ENCODE measurements around the gene PDHX. TPM values are rescaled to one million over a fixed set of nuclear protein-coding genes. Genes with fewer than 3 reads are reported as not detected.

Gene PDHX
- total and polyA plus RNA-seq, 10 of the 15 experiments (the other 5 are each of a cell fraction or from before 2014, with no cell fraction given) = 14.5 to 41.9 (median 28.0) TPM

DNA sequence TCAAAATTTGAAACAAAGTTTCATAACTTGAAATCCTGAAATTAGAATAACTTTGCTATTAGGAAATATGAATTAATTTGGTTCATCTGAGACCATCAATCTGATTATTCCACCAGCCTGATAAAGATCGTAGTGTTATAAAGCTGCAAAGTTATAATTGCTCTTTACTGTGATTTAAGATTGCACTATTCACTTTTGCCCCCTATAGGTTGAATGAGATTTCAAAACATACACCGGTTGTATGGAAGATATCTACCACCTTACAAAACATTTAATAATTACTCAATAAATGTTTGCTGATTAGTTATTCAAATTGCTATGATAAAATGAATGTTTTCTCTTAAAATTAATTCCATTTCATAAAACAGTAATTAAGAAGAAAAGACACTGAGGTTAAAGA, 26.3 kb upstream of the PDHX start (continued):
- TF ChIP-seq, protein P1, sequence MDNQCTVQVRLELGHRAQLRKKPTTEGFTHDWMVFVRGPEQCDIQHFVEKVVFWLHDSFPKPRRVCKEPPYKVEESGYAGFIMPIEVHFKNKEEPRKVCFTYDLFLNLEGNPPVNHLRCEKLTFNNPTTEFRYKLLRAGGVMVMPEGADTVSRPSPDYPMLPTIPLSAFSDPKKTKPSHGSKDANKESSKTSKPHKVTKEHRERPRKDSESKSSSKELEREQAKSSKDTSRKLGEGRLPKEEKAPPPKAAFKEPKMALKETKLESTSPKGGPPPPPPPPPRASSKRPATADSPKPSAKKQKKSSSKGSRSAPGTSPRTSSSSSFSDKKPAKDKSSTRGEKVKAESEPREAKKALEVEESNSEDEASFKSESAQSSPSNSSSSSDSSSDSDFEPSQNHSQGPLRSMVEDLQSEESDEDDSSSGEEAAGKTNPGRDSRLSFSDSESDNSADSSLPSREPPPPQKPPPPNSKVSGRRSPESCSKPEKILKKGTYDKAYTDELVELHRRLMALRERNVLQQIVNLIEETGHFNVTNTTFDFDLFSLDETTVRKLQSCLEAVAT (IDR thresholded peaks at IDR 0.05) = no peak
- TF ChIP-seq SMARCA5 (IDR thresholded peaks at IDR 0.05) (no peak), KAT2A (conservative IDR thresholded peaks at IDR 0.05; ENCODE audit: control insufficient read depth, low read depth, low read length) (no peak), MEF2A (IDR thresholded peaks at IDR 0.05; ENCODE audit: insufficient read depth, low read depth, low read length) (no peak), ZNF217 (IDR thresholded peaks at IDR 0.05) (no peak), EP300 (IDR thresholded peaks at IDR 0.05; ENCODE audit: borderline replicate concordance in 1 of 2, control insufficient read depth in 1 of 2, low read depth in 2 of 2, low read length in 2 of 2) (no peak)
- TF ChIP-seq, protein P2, sequence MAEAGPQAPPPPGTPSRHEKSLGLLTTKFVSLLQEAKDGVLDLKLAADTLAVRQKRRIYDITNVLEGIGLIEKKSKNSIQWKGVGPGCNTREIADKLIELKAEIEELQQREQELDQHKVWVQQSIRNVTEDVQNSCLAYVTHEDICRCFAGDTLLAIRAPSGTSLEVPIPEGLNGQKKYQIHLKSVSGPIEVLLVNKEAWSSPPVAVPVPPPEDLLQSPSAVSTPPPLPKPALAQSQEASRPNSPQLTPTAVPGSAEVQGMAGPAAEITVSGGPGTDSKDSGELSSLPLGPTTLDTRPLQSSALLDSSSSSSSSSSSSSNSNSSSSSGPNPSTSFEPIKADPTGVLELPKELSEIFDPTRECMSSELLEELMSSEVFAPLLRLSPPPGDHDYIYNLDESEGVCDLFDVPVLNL (IDR thresholded peaks at IDR 0.05; ENCODE audit: low read depth, low read length) = no peak
- TF ChIP-seq, protein P3, sequence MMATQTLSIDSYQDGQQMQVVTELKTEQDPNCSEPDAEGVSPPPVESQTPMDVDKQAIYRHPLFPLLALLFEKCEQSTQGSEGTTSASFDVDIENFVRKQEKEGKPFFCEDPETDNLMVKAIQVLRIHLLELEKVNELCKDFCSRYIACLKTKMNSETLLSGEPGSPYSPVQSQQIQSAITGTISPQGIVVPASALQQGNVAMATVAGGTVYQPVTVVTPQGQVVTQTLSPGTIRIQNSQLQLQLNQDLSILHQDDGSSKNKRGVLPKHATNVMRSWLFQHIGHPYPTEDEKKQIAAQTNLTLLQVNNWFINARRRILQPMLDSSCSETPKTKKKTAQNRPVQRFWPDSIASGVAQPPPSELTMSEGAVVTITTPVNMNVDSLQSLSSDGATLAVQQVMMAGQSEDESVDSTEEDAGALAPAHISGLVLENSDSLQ (IDR thresholded peaks at IDR 0.05) = no peak

Measured in GM12878 (cell line).